Measurements from ENCODE around the gene MYADML2. TPM values are rescaled to one million over a fixed set of nuclear protein-coding genes. Genes with fewer than 3 reads are reported as not detected.

The MYADML2 gene
- total RNA-seq, 1 experiment from 2014 or later = 0.22 TPM

GRCh38 chr17:81939881-81940385 is 7.1 kb downstream of the MYADML2 start:
- H3K27ac ChIP-seq (ENCODE audit: insufficient read length, low read depth, low read length) = no peak overlapping the region
- H3K27ac Mint-ChIP-seq = no peak overlapping the region
- H3K27me3 Mint-ChIP-seq (ENCODE audit: low read depth) = peaks cover 61% of the 10 kb centered on the region
- H3K9me3 ChIP-seq (ENCODE audit: control insufficient read depth, low read depth, low read length) = no peaks in the 10 kb centered on the region
- H2BK20ac ChIP-seq (ENCODE audit: low read depth, low read length, poor library complexity, severe bottlenecking) = no peak overlapping the region
- TF ChIP-seq CTCF (conservative IDR thresholded peaks at IDR 0.05) = no peak
- H3K18ac ChIP-seq (ENCODE audit: insufficient read length, low read depth, low read length) = no peak overlapping the region
- no peak overlapping the region for H3K9ac ChIP-seq (ENCODE audit: extremely low read depth, insufficient read length, low read length)
- H2BK12ac ChIP-seq (ENCODE audit: insufficient read length, low read depth, low read length) = no peak overlapping the region
- no peak for DNase-seq
- H4K91ac ChIP-seq (ENCODE audit: insufficient read length, low read depth, low read length) = no peak overlapping the region
- no CpG with 5 or more reads among the region's 21 CpGs for WGBS (ENCODE audit: extremely low coverage, insufficient read length, low lambda C conversion rate)
- no peak overlapping the region for H3K23ac ChIP-seq (ENCODE audit: insufficient read length, low read depth, low read length)
- peaks cover 4% of the 10 kb centered on the region for H3K23me2 ChIP-seq (ENCODE audit: insufficient read length, low read depth, low read length, poor library complexity, severe bottlenecking)
- no peak overlapping the region for H2BK120ac ChIP-seq (ENCODE audit: low read depth, low read length, poor library complexity, severe bottlenecking)
- H3K9me3 Mint-ChIP-seq = no peaks in the 10 kb centered on the region
- no peak overlapping the region for H2BK15ac ChIP-seq (ENCODE audit: low read depth, low read length)
- H4K5ac ChIP-seq (ENCODE audit: insufficient read length, low read depth, low read length) = no peak overlapping the region
- H3K4me2 ChIP-seq (ENCODE audit: insufficient read depth, insufficient read length, low read length) = no peak overlapping the region
- no peak overlapping the region for H4K8ac ChIP-seq (replicated peaks; ENCODE audit: insufficient read length, low read depth, low read length)
- no peak overlapping the region for H3K4me3 Mint-ChIP-seq
- no peaks in the 10 kb centered on the region for H3K27me3 ChIP-seq (ENCODE audit: insufficient read depth, low read length)
- peaks cover 2 to 14% (median 4%) of the 10 kb centered on the region in 3 experiments; a peak in 6 of 7 replicates for H3K36me3 Mint-ChIP-seq (ENCODE audit: insufficient read depth in 1 of 3, low read depth in 3 of 3)
- H3K14ac ChIP-seq (ENCODE audit: insufficient read depth, low read length) = no peak overlapping the region
- H3K4ac ChIP-seq (ENCODE audit: low read depth, low read length) = no peak overlapping the region
- H3K79me2 ChIP-seq (ENCODE audit: insufficient read depth, low read length) = peaks cover 2% of the 10 kb centered on the region; the same call in 1 of the 2 replicates
- no peak overlapping the region for H3T11ph ChIP-seq (ENCODE audit: low read length)
- H3K4me1 ChIP-seq (ENCODE audit: insufficient read depth, low read length) = no peaks in the 10 kb centered on the region; the same call in 1 of the 2 replicates
- no peaks in the 10 kb centered on the region for H4K20me1 ChIP-seq (ENCODE audit: control insufficient read depth, insufficient read depth, insufficient read length)
- no peak overlapping the region for H3K56ac ChIP-seq (ENCODE audit: insufficient read length, low read depth, low read length)
- peaks cover 3% of the 10 kb centered on the region for H3K79me1 ChIP-seq (ENCODE audit: insufficient read depth, low read depth, low read length, poor library complexity, severe bottlenecking)
- no peak overlapping the region for H2AFZ ChIP-seq (ENCODE audit: low read length)
- peaks cover 9 to 30% of the 10 kb centered on the region in 2 experiments for H3K4me1 Mint-ChIP-seq
- H2AK5ac ChIP-seq (ENCODE audit: insufficient read length, low read length) = no peak overlapping the region
- no peak overlapping the region for H2BK5ac ChIP-seq (ENCODE audit: insufficient read length, low read length)

Measured in H9 (cell line).